HepG2 (cell line): ENCODE measurements around the gene OBSL1. TPM values are rescaled to one million over a fixed set of nuclear protein-coding genes. Genes with fewer than 3 reads are reported as not detected.
A peak's percentile ranks its signal among the peaks of the same experiment; 100 is the strongest.

Experiments used
- ATF5 ChIP-seq: sonication (generic); formaldehyde crosslinking; IDR thresholded peaks from 2 replicates; pipeline ENCODE4 v1.4.0; 2020; ENCODE audit warnings: mild to moderate bottlenecking, low read depth, missing genetic modification reagents
- CHD2 ChIP-seq: IDR thresholded peaks from 2 replicates; pipeline ENCODE4 v1.6.1; 2011; ENCODE audit warnings: low read depth, low read length, improper control_type of control experiment
- ELF3 ChIP-seq: IDR thresholded peaks from 2 replicates; pipeline ENCODE4 v1.6.1; 2016; ENCODE audit warnings: missing genetic modification reagents, missing compliant biosample characterization
- GMEB2 ChIP-seq: IDR thresholded peaks from 2 replicates; pipeline ENCODE4 v1.6.1; 2016; ENCODE audit warnings: missing biosample characterization, missing genetic modification reagents, low read depth
- HNF1A ChIP-seq, 2 experiments: sonication (generic) in 1 of 2; formaldehyde crosslinking in 1 of 2; IDR thresholded peaks; 2 replicates each; pipeline versions ENCODE4 v1.4.0 to v1.6.1; 2016 to 2020; ENCODE audit warnings: borderline replicate concordance in 1 of 2, low read depth in 1 of 2, mild to moderate bottlenecking in 1 of 2, missing genetic modification reagents in 1 of 2
- HNF1B ChIP-seq: sonication (generic); formaldehyde crosslinking; IDR thresholded peaks from 2 replicates; pipeline ENCODE4 v1.5.1; 2020; ENCODE audit warnings: mild to moderate bottlenecking, moderate library complexity, missing genetic modification reagents
- NPAS2 ChIP-seq: sonication (generic); formaldehyde crosslinking; IDR thresholded peaks from 2 replicates; pipeline ENCODE4 v1.8.0; 2022; ENCODE audit warnings: mild to moderate bottlenecking, missing genetic modification reagents, borderline replicate concordance
- NR2C2 ChIP-seq: sonication (generic); formaldehyde crosslinking; IDR thresholded peaks from 2 replicates; pipeline ENCODE4 v1.4.0; 2020; ENCODE audit warnings: missing genetic modification reagents, mild to moderate bottlenecking, moderate library complexity, borderline replicate concordance
- SOX5 ChIP-seq: IDR thresholded peaks from 2 replicates; pipeline ENCODE4 v1.6.1; 2016; ENCODE audit warnings: borderline replicate concordance
- TMF1 ChIP-seq: sonication (generic); formaldehyde crosslinking; IDR thresholded peaks from 2 replicates; pipeline ENCODE4 v1.8.1; 2022; ENCODE audit warnings: low read depth, missing genetic modification reagents
- TRAFD1 ChIP-seq: sonication (generic); formaldehyde crosslinking; IDR thresholded peaks from 2 replicates; pipeline ENCODE4 v1.5.1; 2020; ENCODE audit warnings: missing genetic modification reagents, mild to moderate bottlenecking, borderline replicate concordance
- ZBTB44 ChIP-seq: sonication (generic); formaldehyde crosslinking; IDR thresholded peaks from 2 replicates; pipeline ENCODE4 v1.4.0; 2020; ENCODE audit warnings: missing genetic modification reagents
- ZNF264 ChIP-seq: sonication (generic); formaldehyde crosslinking; IDR thresholded peaks from 2 replicates; pipeline ENCODE4 v1.4.0; 2020; ENCODE audit warnings: missing genetic modification reagents
- ZNF557 ChIP-seq: sonication (generic); formaldehyde crosslinking; IDR thresholded peaks from 2 replicates; pipeline ENCODE4 v1.4.0; 2020; ENCODE audit warnings: missing genetic modification reagents
- ZNF567 ChIP-seq: sonication (generic); formaldehyde crosslinking; IDR thresholded peaks from 2 replicates; pipeline ENCODE4 v1.8.1; 2023; ENCODE audit warnings: mild to moderate bottlenecking, missing genetic modification reagents, borderline replicate concordance
- ZNF660 ChIP-seq: sonication (generic); formaldehyde crosslinking; IDR thresholded peaks from 2 replicates; pipeline ENCODE4 v1.5.1; 2020; ENCODE audit warnings: mild to moderate bottlenecking, low read depth, missing genetic modification reagents, borderline replicate concordance
- polyA plus RNA-seq, 8 experiments: library from polyadenylated mRNA; depleted of rRNA in 3 of 8; stranded (reverse) in 7 of 8; unstranded in 1 of 8; fragments of >200 nt; fragmentation: Illumina TruSeq in 4 of 8; extraction: Trizol in 4 of 8; gene quantifications; 2 replicates each; pipeline versions ENCODE4 v1.2.1 to v1.2.3, GENCODE V29; 2011 to 2016; ENCODE audit warnings: low read depth in 4 of 8, missing spikeins in 1 of 8, mixed read lengths in 1 of 8; ENCODE audit not compliant: insufficient read depth in 1 of 8
- total RNA-seq, 5 experiments: library from RNA; depleted of rRNA; stranded (reverse); fragments of >200 nt; fragmentation: Illumina TruSeq; extraction: Trizol; gene quantifications; 2 replicates each; pipeline ENCODE4 v1.2.3, GENCODE V29; 2016; ENCODE audit warnings: low read depth in 1 of 5

The OBSL1 gene
- total and polyA plus RNA-seq, 2 of the 13 experiments (the other 11 are each of a cell fraction or from before 2014, with no cell fraction given): 86.7 to 218 TPM

- TF ChIP-seq ATF5 (no peak), HNF1B (0 out of 2 replicates have a peak, but pooled peaks have one; percentile 39), ZBTB44 (CRISPR knock-in tag) (no peak), ELF3 (CRISPR knock-in tag) (peak; percentile 40; the same call in 1 of the 2 replicates), SOX5 (CRISPR knock-in tag) (no peak), GMEB2 (no peak), NPAS2 (CRISPR knock-in tag) (no peak), ZNF567 (CRISPR knock-in tag) (no peak), ZNF660 (CRISPR knock-in tag) (no peak), ZNF264 (CRISPR knock-in tag) (no peak), TRAFD1 (no peak), ZNF557 (CRISPR knock-in tag) (no peak), HNF1A (IDR thresholded peaks at IDR 0.05; ENCODE audit: low read depth) (no peak), HNF1A (CRISPR knock-in tag; IDR thresholded peaks at IDR 0.05; ENCODE audit: borderline replicate concordance) (no peak), TMF1 (CRISPR knock-in tag) (no peak), CHD2 (no peak), NR2C2 (CRISPR knock-in tag) (no peak)
Measured at GRCh38 chr2:219561179-219562048, 9.9 kb downstream of the OBSL1 start (continued).
